ENCODE measurements around the gene LTBR.

DNA sequence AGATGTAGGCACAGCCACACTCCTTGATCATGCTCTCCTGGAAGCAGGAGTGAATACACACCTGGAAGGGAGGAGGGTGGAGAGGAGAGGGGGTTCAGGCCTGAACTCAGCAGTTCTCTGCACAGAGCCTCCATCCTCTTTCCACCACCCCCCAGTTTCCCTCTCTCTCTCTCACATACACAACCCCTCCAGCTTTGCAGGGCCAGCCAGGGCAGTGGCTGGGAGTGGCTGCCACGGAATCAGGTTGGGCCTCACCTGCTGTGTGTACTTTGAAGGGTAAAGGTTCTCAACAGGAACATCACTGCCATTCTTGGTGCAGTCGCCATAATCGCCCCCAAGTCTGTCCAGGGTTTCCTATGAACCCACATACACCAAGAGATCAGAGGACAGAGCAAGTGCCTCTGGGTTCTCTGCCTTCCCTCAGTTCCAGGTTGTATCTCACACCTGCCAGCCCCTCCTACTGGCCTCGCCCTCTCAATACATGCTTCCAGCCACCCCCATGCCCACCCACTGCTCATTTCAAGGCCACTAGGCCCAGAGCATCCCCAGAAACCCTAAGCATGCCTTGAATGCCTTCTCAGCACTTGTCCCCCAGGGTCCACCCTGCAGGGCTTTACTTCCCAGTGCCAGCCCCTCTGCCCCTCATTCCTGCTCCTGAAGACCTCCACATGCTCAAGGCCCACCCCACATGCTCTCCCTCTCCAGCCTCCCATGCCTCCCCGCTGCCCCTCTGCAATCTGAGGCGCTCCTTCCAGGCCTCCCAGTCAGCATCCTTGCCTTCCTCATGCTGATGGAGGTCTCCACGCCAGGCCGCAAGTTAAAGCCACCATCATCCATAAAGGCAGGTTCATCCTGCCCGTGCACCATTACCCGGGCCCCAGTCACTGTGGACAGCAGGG, 29.2 kb upstream of the LTBR start:
- TF ChIP-seq, protein P1, sequence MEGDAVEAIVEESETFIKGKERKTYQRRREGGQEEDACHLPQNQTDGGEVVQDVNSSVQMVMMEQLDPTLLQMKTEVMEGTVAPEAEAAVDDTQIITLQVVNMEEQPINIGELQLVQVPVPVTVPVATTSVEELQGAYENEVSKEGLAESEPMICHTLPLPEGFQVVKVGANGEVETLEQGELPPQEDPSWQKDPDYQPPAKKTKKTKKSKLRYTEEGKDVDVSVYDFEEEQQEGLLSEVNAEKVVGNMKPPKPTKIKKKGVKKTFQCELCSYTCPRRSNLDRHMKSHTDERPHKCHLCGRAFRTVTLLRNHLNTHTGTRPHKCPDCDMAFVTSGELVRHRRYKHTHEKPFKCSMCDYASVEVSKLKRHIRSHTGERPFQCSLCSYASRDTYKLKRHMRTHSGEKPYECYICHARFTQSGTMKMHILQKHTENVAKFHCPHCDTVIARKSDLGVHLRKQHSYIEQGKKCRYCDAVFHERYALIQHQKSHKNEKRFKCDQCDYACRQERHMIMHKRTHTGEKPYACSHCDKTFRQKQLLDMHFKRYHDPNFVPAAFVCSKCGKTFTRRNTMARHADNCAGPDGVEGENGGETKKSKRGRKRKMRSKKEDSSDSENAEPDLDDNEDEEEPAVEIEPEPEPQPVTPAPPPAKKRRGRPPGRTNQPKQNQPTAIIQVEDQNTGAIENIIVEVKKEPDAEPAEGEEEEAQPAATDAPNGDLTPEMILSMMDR (IDR thresholded peaks at IDR 0.05): no peak
- TF ChIP-seq EZH2 (IDR thresholded peaks at IDR 0.05) (no peak), EZH2phosphoT487 (IDR thresholded peaks at IDR 0.05) (no peak)

Data from neural progenitor cell (in vitro differentiated cells).